HG03575 (cell line): ENCODE data around the gene CFI.
"Not testable (repeated sequence)": the region's sequence is repeated elsewhere in the genome, so short reads cannot be mapped to it uniquely, and the experiment has no call there.

Experiments used
- ATAC-seq: cut with Tn5 transposase; IDR thresholded peaks from one replicate; pipeline ENCODE4 v1.9.1; 2021; ENCODE audit not compliant: unreplicated experiment, insufficient number of reproducible peaks, low FRiP score; ENCODE audit errors: extremely low read depth

The CFI gene

GRCh38 chr4:109803924-109804571 lies 2.2 kb upstream of the CFI start:
- ATAC-seq: no peak

DNA sequence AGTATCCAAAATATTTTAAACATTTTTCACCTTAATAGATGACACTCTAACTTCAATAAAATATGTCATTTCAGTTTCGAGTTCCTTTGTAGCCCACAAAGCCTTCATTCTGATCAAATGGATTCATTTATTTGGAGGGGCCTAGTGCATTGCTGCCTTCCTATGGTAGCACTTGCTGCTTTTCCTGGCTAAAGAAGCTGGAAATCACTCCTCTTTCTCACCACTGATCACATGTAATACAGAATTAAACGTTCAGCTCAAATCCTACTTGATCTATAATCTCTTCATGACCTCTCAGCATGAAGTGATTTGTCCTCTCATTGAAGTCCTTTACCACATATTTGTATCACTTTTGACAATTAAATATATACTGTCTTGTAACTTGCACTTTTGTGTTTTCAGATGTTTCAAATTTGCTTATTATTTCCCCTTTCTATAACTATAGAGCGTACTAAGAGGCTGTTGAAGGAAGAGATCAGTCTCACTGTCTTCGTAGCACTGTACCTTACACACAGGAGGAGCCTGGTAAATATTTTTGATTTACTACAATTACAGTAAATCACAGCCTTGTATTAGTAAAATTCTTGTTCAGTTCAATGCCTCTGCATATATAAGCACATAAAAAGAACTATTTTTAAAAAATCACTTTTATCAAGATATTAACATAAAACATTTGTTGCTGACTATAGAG lies 555 bp downstream of the CFI start:
- no peak for ATAC-seq

- no peak for ATAC-seq
Observed at GRCh38 chr4:109798866-109799265, 2.9 kb downstream of the CFI start.

DNA sequence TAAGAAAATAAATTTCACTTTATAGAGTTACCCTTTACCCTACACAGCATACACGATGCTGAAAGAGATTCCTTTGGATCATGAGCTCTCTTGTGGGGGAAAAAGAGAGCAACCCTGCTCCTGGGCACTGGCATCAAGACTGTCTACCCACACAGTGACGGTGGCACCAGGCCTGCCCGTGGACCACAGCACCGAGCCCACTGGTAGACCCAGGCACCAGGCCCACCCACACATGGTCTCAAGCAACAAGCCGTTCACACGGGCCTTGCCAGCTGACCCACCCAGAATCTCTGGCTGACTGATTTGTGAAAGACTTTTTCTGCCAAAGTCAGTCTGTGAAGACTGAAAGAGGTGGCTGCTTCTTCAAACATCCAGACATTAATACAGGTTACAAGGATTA lies 6.7 kb downstream of the CFI start:
- ATAC-seq: no peak

- ATAC-seq: no peak
Observed at GRCh38 chr4:109787807-109788206, 14.0 kb downstream of the CFI start.

DNA sequence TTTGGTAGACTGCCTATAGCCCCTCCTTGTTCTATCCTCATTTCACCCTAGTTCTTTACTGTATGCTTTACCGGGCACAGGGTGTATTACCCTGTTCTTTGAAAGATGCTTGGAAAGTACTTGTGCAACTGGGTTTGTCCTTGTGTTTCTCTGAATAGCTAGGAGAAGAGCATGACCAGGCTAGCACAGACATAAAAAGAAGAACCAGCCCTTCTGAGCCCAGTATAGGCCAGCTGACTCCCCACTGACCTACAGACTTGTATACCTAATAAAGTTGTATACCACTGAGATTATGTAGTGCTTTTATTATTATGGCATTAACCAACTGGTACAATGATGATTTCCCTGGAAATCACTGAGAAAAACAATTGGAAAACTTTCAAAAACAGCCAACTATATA lies 15.0 kb downstream of the CFI start:
- ATAC-seq: no peak

DNA sequence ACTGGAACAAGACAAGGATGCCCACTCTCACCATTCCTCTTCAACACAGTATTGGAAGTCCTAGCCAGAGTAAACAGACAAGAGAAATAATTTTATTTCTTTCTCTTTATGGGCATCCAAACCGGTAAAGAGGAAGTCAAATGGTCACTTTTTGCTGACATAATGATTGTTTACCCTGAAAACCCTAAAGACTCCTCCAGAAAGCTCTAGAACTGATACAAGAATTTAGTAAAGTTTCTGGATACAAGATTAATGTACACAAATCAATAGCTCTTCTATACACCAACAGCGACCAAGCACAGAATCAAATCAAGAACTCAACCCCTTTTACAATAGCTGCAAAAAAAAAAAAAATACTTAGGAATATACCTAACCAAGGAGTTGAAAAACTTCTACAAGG lies 19.7 kb downstream of the CFI start:
- ATAC-seq: not testable (repeated sequence)

GRCh38 chr4:109764789-109765402 lies 36.9 kb downstream of the CFI start:
- no peak for ATAC-seq

- no peak for ATAC-seq
Observed at GRCh38 chr4:109764376-109764775, 37.4 kb downstream of the CFI start.

DNA sequence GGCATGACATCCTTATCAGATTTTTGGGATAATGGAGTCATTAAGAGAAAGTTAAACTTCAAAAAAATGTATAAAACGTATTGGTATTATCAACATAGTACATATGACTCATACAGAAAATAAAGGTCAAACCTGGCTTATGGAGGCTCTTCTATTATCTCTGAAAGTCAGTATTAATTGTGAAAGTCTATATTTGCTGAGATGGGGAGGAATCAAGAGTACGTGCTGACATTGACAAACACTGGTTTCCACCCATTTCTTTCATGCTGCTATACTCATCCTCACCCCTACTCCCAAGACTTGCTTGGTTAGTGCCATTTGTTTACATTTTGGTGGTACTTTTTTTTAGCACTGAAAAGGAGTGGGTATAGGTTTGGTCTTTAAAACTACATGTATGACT lies 41.1 kb downstream of the CFI start:
- no peak for ATAC-seq

DNA sequence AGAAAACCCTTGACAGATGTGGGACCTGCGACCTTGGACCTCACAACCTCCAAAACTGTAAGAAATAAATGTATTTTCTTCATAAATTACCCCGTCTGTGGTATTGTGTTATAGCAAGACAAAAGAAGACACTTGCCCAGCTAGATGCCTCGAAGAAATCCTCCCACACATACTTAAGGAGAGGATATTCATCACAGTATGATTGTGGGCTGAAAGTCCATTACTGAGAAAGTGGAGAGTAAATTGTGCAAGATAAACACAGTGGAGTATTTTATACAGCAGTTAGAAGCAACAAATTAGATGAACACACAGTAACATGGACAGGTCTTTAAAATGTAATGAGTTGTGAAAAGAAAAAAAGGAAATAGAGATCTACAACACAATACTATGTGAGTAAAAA lies 46.1 kb downstream of the CFI start:
- ATAC-seq: no peak

DNA sequence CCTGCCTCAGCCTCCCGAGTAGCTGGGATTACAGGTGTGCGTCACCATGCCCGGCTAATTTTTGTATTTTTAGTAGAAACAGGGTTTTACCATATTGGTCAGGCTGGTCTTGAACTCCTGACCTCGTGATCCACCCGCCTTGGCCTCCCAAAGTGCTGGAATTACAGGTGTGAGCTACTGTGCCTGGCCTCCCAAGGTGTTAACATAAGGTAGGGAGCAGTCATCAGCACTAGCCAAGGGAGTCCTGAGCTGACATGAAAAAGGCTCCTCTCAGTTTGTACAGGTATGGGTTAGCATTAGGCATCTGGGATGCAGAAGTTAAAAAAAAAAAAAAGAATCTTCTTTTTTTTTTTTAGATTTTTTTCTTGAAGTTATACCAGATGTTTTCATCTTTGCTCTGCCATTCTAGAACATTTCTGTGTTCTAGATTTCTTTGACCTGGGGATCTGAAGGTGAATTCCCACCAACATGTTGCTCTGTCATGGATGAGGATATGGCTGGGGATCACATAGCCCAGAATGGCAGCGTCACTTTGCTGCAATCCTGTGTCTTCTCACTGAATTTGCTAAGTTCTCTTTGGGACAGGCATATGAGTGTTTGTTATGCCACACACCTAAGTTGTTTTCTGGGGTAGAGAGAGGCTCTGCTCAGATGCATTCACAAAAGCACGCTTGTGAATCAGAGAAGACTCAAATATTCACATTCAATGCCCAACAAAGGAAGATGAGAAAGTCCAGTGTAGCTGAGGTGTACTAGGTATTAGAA lies 47.5 kb downstream of the CFI start:
- no peak for ATAC-seq

- ATAC-seq: no peak
Observed at GRCh38 chr4:109752525-109752924, 49.3 kb downstream of the CFI start.

DNA sequence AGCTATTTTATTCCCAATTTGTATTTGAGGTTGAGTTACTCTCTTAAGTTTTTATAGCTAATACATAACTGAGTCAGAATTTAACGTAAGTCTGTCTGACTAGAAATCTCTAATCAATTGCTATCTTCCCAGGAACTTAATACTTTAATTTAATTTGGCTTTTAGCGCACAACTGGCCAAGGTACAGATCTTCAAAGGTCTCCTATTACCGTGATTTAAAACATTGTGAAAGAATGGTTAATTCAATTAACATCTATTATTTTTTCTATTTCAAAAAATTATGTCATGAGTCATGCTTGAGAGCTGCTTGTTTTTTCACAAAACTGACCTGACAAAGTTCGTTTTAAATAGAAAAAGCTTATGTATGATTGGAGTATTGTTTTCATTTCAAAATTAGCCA lies 49.9 kb downstream of the CFI start:
- ATAC-seq: no peak

GRCh38 chr4:109750652-109751244 lies 51.1 kb downstream of the CFI start:
- no peak for ATAC-seq

DNA sequence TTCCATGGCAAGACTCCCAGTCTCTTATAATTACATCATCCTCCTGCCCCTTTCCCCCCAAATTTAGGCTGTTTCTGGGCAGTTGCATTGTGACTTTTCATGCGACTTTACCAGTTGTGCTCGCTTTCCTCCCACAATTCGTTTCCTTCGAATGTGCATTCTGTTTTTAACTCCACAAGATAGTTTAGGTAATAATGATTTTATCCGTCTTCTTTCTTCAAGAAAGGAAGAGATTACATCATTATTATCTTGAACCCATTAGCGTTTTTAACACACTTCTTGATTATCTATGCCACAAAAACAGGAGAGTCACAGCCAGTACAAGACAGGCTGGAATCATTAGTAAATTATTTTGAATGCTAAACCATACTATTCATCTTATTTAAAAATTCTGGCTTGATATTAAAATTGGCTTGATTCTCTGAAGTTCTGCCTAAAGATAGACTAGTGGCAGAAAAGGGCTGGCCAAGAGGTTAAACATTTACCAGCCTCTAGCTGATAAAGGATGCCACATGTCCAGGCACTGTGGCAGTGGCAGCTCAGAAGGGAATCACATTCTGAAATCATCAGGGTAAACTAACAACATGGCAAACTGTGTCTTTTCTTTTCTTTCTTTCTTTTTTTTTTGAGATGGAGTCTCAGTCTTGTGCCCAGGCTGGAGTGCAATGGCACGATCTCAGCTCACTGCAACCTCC lies 52.3 kb downstream of the CFI start:
- ATAC-seq: no peak

DNA sequence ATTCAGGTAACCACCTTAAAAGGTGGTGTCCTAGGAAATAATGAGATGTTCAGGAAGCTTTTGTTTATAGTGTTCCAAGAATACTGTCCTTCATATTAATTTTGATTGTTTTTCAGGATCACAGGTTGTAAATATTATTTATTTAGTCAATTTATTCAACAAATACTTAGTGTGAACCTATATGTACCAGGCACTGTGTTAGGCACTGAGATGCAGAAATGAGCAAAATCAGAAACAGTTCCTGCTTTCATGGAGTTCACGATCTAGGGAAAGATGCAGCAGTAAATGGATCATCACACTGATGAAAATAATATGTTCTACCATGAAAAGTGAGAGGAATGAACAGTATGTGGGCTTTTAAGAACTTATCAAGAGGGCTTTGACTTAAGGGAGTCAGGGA lies 53.7 kb downstream of the CFI start:
- ATAC-seq: no peak

DNA sequence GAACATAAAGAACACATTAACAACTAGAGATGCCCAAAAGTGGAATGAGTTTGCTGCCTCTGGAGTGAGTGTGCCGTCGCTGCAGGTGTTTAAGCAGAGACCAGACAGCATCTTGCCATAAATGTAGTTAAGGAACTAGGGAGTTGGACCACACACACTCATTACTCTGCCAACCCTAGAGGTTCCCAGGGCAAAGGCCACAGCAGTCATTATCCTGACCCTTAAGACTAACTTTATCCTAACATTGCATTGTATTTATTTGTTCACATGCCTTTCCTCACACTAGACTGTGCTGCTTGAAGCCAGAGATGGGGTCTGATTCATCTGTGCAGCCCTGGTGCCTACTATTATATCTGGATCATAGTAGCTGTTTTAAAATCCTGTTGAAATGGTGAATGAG lies 55.1 kb downstream of the CFI start:
- no peak for ATAC-seq

DNA sequence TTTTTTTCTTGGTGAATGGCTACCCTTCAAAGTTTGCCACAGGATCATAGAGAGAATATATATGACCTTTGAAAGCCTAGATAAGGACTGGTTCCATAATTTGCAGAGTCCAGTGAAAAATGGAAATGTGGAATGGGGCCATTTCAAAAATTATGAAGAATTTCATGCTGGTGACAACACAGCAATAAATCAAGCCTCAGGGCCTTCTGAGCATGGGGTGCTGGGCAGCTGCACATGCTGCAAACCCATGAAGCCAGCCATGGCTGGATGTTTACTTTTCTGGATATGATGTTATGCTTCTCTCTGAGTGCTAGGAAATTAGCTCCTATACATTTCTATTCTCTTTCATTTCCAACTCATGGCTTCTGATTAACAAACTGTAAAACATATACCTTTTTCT lies 56.0 kb downstream of the CFI start:
- ATAC-seq: no peak
